COLO829 (cell line): Measurements from ENCODE around the gene ZNF101.
A peak's percentile ranks its signal among the peaks of the same experiment; 100 is the strongest.
"Not testable (repeated sequence)": the region's sequence is repeated elsewhere in the genome, so short reads cannot be mapped to it uniquely, and the experiment has no call there.

Experiments
- DNase-seq: peaks from one replicate; pipeline ENCODE4 v3.0.0; 2012; ENCODE audit warnings: low spot score

The ZNF101 gene

GRCh38 chr19:19661675-19662251 is 6.9 kb upstream of the ZNF101 start:
- no peak for DNase-seq

GRCh38 chr19:19662344-19662743 is 6.3 kb upstream of the ZNF101 start:
- no peak for DNase-seq

GRCh38 chr19:19662871-19663255 is 5.8 kb upstream of the ZNF101 start:
- DNase-seq = no peak

GRCh38 chr19:19663256-19664120 is 5.2 kb upstream of the ZNF101 start, which contains the start of gene ATP13A1:
ATP13A1 (minus strand) TSS chr19:19663676; CDS start chr19:19663666, 10 bp downstream.
- peak; percentile 81 for DNase-seq

- DNase-seq = not testable (repeated sequence)
Observed at GRCh38 chr19:19665420-19665948, 3.2 kb upstream of the ZNF101 start.

GRCh38 chr19:19670070-19670551 is 1.5 kb downstream of the ZNF101 start:
- no peak for DNase-seq

GRCh38 chr19:19672816-19673215 is 4.2 kb downstream of the ZNF101 start:
- DNase-seq = no peak

GRCh38 chr19:19674315-19674714 is 5.7 kb downstream of the ZNF101 start:
- no peak for DNase-seq

GRCh38 chr19:19677579-19677978 is 8.9 kb downstream of the ZNF101 start:
- no peak for DNase-seq

GRCh38 chr19:19679176-19680073 is 10.8 kb downstream of the ZNF101 start:
- DNase-seq = no peak

GRCh38 chr19:19686119-19686518 is 17.5 kb downstream of the ZNF101 start:
- not testable (repeated sequence) for DNase-seq

GRCh38 chr19:19686580-19686979 is 17.9 kb downstream of the ZNF101 start:
- no peak for DNase-seq

- DNase-seq = no peak
Observed at GRCh38 chr19:19687090-19687489, 18.5 kb downstream of the ZNF101 start.

- DNase-seq = not testable (repeated sequence)
Observed at GRCh38 chr19:19689023-19689422, 20.4 kb downstream of the ZNF101 start.

GRCh38 chr19:19691683-19692082 is 23.0 kb downstream of the ZNF101 start:
- DNase-seq = no peak

GRCh38 chr19:19696386-19696785 is 27.7 kb downstream of the ZNF101 start:
- DNase-seq = no peak

GRCh38 chr19:19697589-19697988 is 28.9 kb downstream of the ZNF101 start:
- no peak for DNase-seq

- DNase-seq = not testable (repeated sequence)
Observed at GRCh38 chr19:19700493-19700892, 31.9 kb downstream of the ZNF101 start.

- no peak for DNase-seq
Observed at GRCh38 chr19:19704836-19705235, 36.2 kb downstream of the ZNF101 start.

GRCh38 chr19:19710506-19710905 is 41.9 kb downstream of the ZNF101 start:
- no peak for DNase-seq

GRCh38 chr19:19711306-19711933 is 42.8 kb downstream of the ZNF101 start:
- no peak for DNase-seq
